K562 (cell line): ENCODE results near the gene KIF5A. TPM values are rescaled to one million over a fixed set of nuclear protein-coding genes. Genes with fewer than 3 reads are reported as not detected.
A peak's percentile ranks its signal among the peaks of the same experiment; 100 is the strongest.

ENCODE experiments used
- CBFB ChIP-seq: sonication (generic); formaldehyde crosslinking; IDR thresholded peaks from 2 replicates; pipeline ENCODE4 v1.4.0; 2020; ENCODE audit warnings: mild to moderate bottlenecking, missing genetic modification reagents
- CEBPB ChIP-seq: fragments of 450-650 bp; IDR thresholded peaks from 2 replicates; pipeline ENCODE4 v1.6.1; 2016; ENCODE audit warnings: missing genetic modification characterization, missing compliant biosample characterization
- CTBP1 ChIP-seq: fragments of 450-650 bp; IDR thresholded peaks from 2 replicates; pipeline ENCODE4 v1.6.1; 2016; ENCODE audit warnings: borderline replicate concordance
- DACH1 ChIP-seq: fragments of 450-650 bp; IDR thresholded peaks from 2 replicates; pipeline ENCODE4 v1.6.1; 2018; ENCODE audit not compliant: partially characterized antibody
- DLX4 ChIP-seq: fragments of 250-450 bp; sonication (Bioruptor Pico); IDR thresholded peaks from 2 replicates; pipeline ENCODE4 v1.6.1; 2021; ENCODE audit warnings: mild to moderate bottlenecking
- E2F1 ChIP-seq: sonication (generic); formaldehyde crosslinking; IDR thresholded peaks from 2 replicates; pipeline ENCODE4 v1.8.1; 2023; ENCODE audit warnings: mild to moderate bottlenecking, missing genetic modification reagents, moderate library complexity
- ESRRA ChIP-seq: fragments of 450-650 bp; IDR thresholded peaks from 2 replicates; pipeline ENCODE4 v1.6.1; 2014; ENCODE audit warnings: low read depth, mild to moderate bottlenecking, moderate library complexity, borderline replicate concordance
- FUS ChIP-seq: fragments of 200-400 bp; formaldehyde crosslinking; optimal IDR thresholded peaks from 2 replicates; pipeline ENCODE3; 2017; ENCODE audit warnings: low read depth, low read length
- ILF3 ChIP-seq: fragments of 450-650 bp; IDR thresholded peaks from 2 replicates; pipeline ENCODE4 v1.6.1; 2018; ENCODE audit warnings: antibody characterized with exemption, mild to moderate bottlenecking, moderate library complexity, borderline replicate concordance
- KAT7 ChIP-seq: sonication (generic); formaldehyde crosslinking; IDR thresholded peaks from 2 replicates; pipeline ENCODE4 v1.8.0; 2022; ENCODE audit warnings: missing genetic modification reagents, mild to moderate bottlenecking, borderline replicate concordance
- KLF13 ChIP-seq: fragments of 450-650 bp; IDR thresholded peaks from 2 replicates; pipeline ENCODE4 v1.6.1; 2016; ENCODE audit warnings: missing genetic modification characterization, low read depth, mild to moderate bottlenecking, missing compliant biosample characterization, moderate library complexity, borderline replicate concordance
- NEUROD1 ChIP-seq: fragments of 150-350 bp; IDR thresholded peaks from 2 replicates; pipeline ENCODE4 v1.6.1; 2014; ENCODE audit warnings: borderline replicate concordance, low read length, low read depth; ENCODE audit not compliant: partially characterized antibody
- SNIP1 ChIP-seq: fragments of 450-650 bp; IDR thresholded peaks from 2 replicates; pipeline ENCODE4 v1.7.1; 2017; ENCODE audit warnings: low read depth, mild to moderate bottlenecking
- SP1 ChIP-seq: sonication (generic); formaldehyde crosslinking; IDR thresholded peaks from 2 replicates; pipeline ENCODE4 v1.8.1; 2022; ENCODE audit warnings: mild to moderate bottlenecking, missing genetic modification reagents
- SREBF1 ChIP-seq: fragments of 150-350 bp; IDR thresholded peaks from 2 replicates; pipeline ENCODE4 v1.6.1; 2014; ENCODE audit warnings: antibody characterized with exemption, low read depth, low read length, borderline replicate concordance
- SRF ChIP-seq, 2 experiments: fragments of 250-450, 450-650 bp in 1 of 2; sonication (Bioruptor Pico) in 1 of 2; sonication (generic) in 1 of 2; formaldehyde crosslinking; IDR thresholded peaks; 2 replicates each; pipeline versions ENCODE4 v1.5.0 to v1.5.1; 2020 to 2022; ENCODE audit warnings: mild to moderate bottlenecking in 1 of 2, missing genetic modification reagents in 1 of 2
- TBL1XR1 ChIP-seq, 2 experiments: IDR thresholded peaks; 2 replicates each; pipeline ENCODE4 v1.6.1; 2012; ENCODE audit warnings: improper control_type of control experiment in 2 of 2, low read length in 2 of 2, mild to moderate bottlenecking in 1 of 2
- TRIM28 ChIP-seq: fragments of 450-650 bp; IDR thresholded peaks from 2 replicates; pipeline ENCODE4 v1.6.1; 2017
- ZBTB1 ChIP-seq: sonication (generic); formaldehyde crosslinking; IDR thresholded peaks from 2 replicates; pipeline ENCODE4 v1.8.1; 2023; ENCODE audit warnings: missing genetic modification reagents, low read depth, mild to moderate bottlenecking, borderline replicate concordance
- ZC3H4 ChIP-seq: sonication (generic); formaldehyde crosslinking; IDR thresholded peaks from 2 replicates; pipeline ENCODE4 v1.9.0; 2021; ENCODE audit warnings: missing genetic modification reagents, borderline replicate concordance
- ZNF699 ChIP-seq: fragments of 250-450 bp; sonication (Bioruptor Pico); IDR thresholded peaks from 2 replicates; pipeline ENCODE4 v1.8.0; 2021; ENCODE audit warnings: mild to moderate bottlenecking, moderate library complexity; ENCODE audit not compliant: insufficient replicate concordance
- polyA plus RNA-seq, 8 experiments: library from polyadenylated mRNA; depleted of rRNA in 4 of 8; stranded (reverse) in 5 of 8; unstranded in 3 of 8; fragments of >200 nt; fragmentation: Nextera tagmentation in 2 of 8; fragmentation: Illumina TruSeq in 1 of 8; extraction: Ambion mirVana in 2 of 8; extraction: Trizol in 1 of 8; gene quantifications; 2 replicates each; pipeline versions ENCODE4 v1.2.1 to v1.2.3, GENCODE V29; 2011 to 2014; ENCODE audit warnings: inconsistent platforms in 1 of 8, missing spikeins in 1 of 8
- total RNA-seq, 7 experiments: library from RNA; depleted of rRNA in 6 of 7; stranded (reverse); fragments of >200 nt in 6 of 7; fragmentation: Illumina TruSeq in 2 of 7; extraction: Trizol in 2 of 7; gene quantifications; 2 replicates each; pipeline versions ENCODE4 v1.2.1 to v1.2.3, GENCODE V29; 2011 to 2021; ENCODE audit warnings: low replicate concordance in 1 of 7
- TF ChIP-seq, protein P1 (sequence below): fragments of 450-650 bp; conservative IDR thresholded peaks from 2 replicates; pipeline ENCODE4 v1.6.1; 2016; ENCODE audit warnings: missing genetic modification characterization, low read depth, mild to moderate bottlenecking, control low read depth, missing compliant biosample characterization
- TF ChIP-seq, protein P2 (sequence below): fragments of 450-650 bp; IDR thresholded peaks from 2 replicates; pipeline ENCODE4 v1.6.1; 2017; ENCODE audit warnings: mild to moderate bottlenecking, moderate library complexity

KIF5A gene
- total and polyA plus RNA-seq, 9 of the 15 experiments (the other 6 are each of a cell fraction or from before 2014, with no cell fraction given), result 3.4 to 17.7 (median 8.0) TPM

DNA sequence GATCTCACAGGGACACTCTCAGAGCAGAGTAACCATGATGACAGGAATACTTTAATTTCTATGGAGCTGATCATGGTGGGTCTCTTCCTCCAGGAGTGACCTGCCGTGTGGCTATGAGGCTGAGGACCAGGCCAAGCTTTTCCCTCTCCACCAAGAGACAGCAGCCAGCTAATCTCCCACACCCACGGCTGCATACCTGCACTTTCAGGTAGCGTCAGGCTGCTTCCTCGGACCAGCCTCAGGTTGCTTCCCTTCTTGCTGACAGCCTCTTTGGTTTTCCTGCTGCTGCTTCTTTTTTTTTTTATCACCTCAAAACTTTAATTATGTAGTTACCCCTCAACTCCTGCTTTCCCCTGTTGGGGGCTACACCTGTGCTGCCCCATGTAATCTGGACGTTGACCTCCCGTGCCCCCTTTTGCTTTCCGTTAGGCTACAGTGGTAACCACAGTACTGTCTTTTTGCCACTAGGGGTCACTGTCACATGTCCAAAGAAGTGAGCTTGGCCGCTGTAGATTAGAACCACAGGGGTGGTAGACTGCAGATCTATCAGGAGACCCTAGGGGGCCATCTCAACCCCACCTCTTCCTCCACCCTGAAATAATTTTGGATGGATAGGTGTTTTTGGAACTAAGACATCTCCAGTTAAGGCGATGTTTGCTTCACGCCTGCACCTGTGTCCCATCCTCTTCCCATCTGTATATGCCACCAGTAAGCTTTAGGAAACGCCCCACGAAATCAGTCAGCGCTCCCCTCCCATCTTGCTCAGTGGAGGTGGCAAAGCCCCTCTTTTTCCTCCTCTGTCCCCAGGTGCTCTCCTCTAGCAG is 33.4 kb downstream of the KIF5A start (continued):
- TF ChIP-seq TRIM28, result no peak
- TF ChIP-seq, protein P1, sequence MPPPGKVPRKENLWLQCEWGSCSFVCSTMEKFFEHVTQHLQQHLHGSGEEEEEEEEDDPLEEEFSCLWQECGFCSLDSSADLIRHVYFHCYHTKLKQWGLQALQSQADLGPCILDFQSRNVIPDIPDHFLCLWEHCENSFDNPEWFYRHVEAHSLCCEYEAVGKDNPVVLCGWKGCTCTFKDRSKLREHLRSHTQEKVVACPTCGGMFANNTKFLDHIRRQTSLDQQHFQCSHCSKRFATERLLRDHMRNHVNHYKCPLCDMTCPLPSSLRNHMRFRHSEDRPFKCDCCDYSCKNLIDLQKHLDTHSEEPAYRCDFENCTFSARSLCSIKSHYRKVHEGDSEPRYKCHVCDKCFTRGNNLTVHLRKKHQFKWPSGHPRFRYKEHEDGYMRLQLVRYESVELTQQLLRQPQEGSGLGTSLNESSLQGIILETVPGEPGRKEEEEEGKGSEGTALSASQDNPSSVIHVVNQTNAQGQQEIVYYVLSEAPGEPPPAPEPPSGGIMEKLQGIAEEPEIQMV (tag), result no peak
- no peak for TF ChIP-seq SREBF1
- TF ChIP-seq ESRRA, result peak; percentile 77; the same call in 1 of the 2 replicates
- TF ChIP-seq ILF3, result no peak
- TF ChIP-seq E2F1 (CRISPR knock-in tag), result no peak
- TF ChIP-seq, protein P2, sequence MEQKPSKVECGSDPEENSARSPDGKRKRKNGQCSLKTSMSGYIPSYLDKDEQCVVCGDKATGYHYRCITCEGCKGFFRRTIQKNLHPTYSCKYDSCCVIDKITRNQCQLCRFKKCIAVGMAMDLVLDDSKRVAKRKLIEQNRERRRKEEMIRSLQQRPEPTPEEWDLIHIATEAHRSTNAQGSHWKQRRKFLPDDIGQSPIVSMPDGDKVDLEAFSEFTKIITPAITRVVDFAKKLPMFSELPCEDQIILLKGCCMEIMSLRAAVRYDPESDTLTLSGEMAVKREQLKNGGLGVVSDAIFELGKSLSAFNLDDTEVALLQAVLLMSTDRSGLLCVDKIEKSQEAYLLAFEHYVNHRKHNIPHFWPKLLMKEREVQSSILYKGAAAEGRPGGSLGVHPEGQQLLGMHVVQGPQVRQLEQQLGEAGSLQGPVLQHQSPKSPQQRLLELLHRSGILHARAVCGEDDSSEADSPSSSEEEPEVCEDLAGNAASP, result no peak; the same call in 1 of the 2 replicates
- no peak for TF ChIP-seq CEBPB (tag)
- TF ChIP-seq NEUROD1, result no peak
- TF ChIP-seq KAT7, result no peak
- TF ChIP-seq SP1 (CRISPR knock-in tag), result no peak
- TF ChIP-seq SNIP1, result no peak
- TF ChIP-seq DACH1, result no peak
- TF ChIP-seq ZNF699 (CRISPR knock-in tag), result no peak
- peak in 1 of 2 experiments; percentile 14; a peak in 1 of 4 replicates for TF ChIP-seq SRF (CRISPR knock-in tag; IDR thresholded peaks at IDR 0.05)
- no peak for TF ChIP-seq CBFB (CRISPR knock-in tag)
- TF ChIP-seq ZC3H4 (CRISPR knock-in tag), result no peak
- TF ChIP-seq CTBP1, result peak; percentile 56; the same call in 1 of the 2 replicates
- no peak for TF ChIP-seq KLF13 (tag)
- no peak for TF ChIP-seq DLX4 (CRISPR knock-in tag)
- TF ChIP-seq FUS, result no peak
- peak in 1 of 2 experiments; percentile 23; a peak in 1 of 4 replicates for TF ChIP-seq TBL1XR1 (IDR thresholded peaks at IDR 0.05; ENCODE audit: low read length in 2 of 2)
- no peak for TF ChIP-seq ZBTB1 (CRISPR knock-in tag)
